HG03025 (cell line): Measurements from ENCODE around the gene VPS18.
A peak's percentile ranks its signal among the peaks of the same experiment; 100 is the strongest.

Source experiments
- ATAC-seq: cut with Tn5 transposase; IDR thresholded peaks from one replicate; pipeline ENCODE4 v1.9.1; 2021; ENCODE audit warnings: mild to moderate bottlenecking, moderate library complexity; ENCODE audit not compliant: unreplicated experiment, low FRiP score

Gene VPS18

DNA sequence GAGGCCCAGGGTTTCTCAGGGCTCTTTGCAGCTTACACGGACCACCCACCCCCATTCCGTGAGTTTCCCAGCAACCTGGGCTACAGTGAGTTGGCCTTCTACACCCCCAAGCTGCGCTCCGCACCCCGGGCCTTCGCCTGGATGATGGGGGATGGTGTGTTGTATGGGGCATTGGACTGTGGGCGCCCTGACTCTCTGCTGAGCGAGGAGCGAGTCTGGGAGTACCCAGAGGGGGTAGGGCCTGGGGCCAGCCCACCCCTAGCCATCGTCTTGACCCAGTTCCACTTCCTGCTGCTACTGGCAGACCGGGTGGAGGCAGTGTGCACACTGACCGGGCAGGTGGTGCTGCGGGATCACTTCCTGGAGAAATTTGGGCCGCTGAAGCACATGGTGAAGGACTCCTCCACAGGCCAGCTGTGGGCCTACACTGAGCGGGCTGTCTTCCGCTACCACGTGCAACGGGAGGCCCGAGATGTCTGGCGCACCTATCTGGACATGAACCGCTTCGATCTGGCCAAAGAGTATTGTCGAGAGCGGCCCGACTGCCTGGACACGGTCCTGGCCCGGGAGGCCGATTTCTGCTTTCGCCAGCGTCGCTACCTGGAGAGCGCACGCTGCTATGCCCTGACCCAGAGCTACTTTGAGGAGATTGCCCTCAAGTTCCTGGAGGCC is 5.4 kb downstream of the VPS18 start:
- no peak for ATAC-seq

DNA sequence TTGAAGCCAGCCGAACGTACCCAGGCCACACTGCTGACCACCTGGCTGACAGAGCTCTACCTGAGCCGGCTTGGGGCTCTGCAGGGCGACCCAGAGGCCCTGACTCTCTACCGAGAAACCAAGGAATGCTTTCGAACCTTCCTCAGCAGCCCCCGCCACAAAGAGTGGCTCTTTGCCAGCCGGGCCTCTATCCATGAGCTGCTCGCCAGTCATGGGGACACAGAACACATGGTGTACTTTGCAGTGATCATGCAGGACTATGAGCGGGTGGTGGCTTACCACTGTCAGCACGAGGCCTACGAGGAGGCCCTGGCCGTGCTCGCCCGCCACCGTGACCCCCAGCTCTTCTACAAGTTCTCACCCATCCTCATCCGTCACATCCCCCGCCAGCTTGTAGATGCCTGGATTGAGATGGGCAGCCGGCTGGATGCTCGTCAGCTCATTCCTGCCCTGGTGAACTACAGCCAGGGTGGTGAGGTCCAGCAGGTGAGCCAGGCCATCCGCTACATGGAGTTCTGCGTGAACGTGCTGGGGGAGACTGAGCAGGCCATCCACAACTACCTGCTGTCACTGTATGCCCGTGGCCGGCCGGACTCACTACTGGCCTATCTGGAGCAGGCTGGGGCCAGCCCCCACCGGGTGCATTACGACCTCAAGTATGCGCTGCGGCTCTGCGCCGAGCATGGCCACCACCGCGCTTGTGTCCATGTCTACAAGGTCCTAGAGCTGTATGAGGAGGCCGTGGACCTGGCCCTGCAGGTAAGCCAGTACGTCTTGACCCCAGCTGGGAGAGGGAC is 6.2 kb downstream of the VPS18 start:
- ATAC-seq, result no peak

DNA sequence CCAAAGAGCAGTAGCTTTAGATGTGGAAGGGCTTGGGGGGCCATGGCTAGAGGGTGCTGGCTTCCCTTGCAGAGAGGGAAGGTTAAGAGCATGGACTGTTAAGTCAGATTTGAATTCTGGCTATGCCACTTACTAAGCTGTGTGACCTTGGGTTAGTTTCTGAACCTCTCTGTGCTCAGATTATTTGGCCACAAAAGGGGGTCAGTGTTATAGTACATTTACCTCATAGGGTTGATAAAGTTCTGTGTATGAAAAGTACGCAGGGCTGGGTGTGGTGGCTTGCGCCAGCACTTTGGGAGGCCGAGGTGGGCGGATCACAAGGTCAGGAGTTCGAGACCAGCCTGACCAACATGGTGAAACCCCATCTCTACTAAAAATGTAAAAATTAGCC is 6.8 kb downstream of the VPS18 start:
- ATAC-seq, result no peak

DNA sequence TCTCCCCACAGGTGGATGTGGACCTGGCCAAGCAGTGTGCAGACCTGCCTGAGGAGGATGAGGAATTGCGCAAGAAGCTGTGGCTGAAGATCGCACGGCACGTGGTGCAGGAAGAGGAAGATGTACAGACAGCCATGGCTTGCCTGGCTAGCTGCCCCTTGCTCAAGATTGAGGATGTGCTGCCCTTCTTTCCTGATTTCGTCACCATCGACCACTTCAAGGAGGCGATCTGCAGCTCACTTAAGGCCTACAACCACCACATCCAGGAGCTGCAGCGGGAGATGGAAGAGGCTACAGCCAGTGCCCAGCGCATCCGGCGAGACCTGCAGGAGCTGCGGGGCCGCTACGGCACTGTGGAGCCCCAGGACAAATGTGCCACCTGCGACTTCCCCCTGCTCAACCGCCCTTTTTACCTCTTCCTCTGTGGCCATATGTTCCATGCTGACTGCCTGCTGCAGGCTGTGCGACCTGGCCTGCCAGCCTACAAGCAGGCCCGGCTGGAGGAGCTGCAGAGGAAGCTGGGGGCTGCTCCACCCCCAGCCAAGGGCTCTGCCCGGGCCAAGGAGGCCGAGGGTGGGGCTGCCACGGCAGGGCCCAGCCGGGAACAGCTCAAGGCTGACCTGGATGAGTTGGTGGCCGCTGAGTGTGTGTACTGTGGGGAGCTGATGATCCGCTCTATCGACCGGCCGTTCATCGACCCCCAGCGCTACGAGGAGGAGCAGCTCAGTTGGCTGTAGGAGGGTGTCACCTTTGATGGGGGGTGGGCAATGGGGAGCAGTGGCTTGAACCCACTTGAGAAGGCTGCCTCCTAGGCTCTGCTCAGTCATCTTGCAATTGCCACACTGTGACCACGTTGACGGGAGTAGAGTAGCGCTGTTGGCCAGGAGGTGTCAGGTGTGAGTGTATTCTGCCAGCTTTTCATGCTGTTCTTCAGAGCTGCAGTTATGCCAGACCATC is 8.6 kb downstream of the VPS18 start:
- no peak for ATAC-seq

DNA sequence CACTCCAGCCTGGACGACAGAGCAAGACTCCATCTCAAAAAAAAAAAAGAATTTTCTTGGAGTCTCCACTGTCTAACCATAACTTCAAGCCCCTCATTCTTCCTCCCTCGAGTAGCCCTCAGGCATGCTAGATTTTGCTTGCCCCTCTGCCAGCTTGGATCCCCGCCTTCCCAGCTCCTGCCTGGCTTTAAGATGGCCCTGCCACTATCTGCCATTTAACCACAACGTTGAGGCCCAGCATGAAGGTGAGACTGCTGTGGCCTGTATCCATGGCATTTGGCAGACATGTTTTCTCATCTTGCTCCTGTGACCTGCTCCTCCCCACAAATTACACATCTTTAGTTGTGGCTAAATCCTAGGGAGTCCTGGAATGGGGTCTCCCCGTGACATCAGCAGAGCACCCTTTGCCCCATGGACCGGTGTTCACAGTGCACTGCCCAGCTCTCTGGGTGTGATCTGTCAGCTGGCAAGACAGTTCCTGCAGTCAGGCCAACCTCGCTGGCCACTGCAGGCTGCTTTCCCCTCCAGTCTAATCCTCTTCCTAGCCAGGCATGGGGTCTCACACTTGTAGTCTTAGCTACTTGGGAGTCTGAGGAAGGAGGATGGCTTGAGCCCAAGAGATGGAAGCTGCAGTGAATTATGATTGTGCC is 10.4 kb downstream of the VPS18 start:
- no peak for ATAC-seq

DNA sequence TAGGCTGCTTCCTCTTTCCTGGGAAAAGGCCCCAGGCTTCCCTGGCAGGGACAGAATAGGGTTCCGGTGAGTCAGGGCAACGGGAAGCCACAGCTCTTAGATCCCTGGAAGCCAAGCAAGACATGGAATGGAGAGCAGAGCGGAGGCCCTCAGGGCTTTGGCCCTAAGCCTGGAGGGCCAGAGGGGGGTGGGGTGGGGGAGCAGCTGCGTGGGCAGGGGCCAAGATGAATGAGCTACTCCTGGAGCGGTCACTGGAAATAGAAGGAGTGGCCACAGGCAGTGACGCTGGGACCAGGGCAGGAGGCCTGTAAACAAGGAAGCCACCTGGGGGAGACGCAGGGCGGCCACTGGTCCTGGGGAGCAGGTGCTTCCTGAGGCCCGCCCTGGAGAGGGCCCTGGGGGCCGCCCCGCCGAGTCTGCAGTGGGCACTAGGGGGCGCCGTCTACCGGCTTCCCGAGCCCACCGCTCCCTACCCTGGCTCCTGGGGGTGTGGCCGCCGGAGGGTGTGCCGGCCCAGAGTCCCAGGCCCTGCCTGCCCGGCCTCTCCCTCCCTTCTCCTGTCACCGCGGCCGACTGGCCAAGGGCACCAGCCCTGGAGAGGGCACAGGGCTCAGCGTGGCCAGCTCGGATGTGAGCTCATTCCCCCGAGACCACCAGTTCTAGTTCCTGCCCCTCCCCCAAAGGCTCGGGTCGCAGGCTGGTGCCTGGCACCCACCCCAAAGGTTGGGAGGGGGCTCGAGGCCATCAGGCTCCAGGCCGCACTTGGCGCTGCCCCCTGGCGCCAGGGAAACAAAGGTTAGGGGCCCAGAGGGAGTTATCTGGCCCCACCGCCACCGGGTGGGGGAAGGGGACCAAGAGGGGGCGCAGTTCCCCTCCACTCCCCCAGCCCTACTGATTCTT is 12.1 kb downstream of the VPS18 start:
- ATAC-seq, result peak; percentile 47

DNA sequence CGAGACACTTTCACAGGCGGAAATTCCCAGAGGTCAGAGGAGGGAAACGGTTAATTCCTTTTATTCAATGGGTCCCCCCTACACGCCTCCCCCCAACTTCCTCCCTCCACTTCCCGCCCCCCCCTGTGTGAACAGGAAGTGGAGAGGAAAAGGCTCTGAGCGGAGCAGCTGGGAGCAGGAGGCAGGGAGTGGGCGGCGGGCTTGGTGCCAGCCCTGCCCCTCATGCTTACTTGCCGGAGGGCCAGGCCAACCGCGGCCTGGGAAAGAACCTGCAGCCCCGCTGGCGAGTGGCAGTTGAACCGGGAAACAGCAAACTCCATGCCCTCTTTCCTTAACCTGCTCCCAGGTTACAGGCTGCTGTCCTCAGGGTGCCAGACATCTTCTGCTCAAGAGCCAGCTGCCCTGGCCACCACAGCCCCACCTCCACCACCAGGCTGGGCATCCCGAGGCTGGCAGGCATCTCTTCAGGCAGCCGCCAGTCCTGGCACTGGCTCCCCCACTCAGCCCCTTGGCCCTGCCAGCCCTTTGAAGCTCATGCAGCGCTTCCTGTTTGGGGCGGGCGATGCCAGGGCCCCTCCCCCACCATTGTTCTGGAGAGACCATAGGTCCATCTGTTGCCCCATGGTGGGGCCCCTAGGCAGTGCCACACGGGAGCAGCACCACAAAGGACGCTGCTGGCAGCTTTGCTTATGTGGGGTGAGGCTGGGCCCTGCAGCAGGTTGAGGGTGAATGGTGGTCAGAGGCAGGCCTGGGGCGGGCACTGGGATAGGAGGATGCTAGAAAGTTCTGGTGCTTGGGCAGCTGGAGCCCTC is 12.9 kb downstream of the VPS18 start:
- ATAC-seq, result no peak

DNA sequence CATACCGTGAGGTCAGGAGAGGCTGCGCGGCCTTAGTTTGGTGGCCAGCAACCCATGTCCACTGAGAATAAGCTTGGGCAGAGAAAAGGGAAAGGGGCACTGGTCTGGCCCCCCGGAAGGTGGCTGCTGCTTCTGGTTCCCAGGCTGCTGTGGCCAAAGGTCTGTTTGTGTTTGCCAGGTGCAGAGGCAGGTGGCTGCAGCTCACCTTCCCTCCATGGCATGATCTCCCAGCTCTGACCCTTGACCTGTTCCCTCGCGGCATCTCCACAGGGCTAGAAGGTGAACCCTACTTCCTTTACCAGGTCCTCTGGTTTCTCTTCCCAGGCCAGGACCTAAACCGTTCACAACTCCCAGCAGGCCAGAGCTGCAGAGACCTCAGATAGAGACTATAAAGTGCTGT is 13.8 kb downstream of the VPS18 start:
- no peak for ATAC-seq

DNA sequence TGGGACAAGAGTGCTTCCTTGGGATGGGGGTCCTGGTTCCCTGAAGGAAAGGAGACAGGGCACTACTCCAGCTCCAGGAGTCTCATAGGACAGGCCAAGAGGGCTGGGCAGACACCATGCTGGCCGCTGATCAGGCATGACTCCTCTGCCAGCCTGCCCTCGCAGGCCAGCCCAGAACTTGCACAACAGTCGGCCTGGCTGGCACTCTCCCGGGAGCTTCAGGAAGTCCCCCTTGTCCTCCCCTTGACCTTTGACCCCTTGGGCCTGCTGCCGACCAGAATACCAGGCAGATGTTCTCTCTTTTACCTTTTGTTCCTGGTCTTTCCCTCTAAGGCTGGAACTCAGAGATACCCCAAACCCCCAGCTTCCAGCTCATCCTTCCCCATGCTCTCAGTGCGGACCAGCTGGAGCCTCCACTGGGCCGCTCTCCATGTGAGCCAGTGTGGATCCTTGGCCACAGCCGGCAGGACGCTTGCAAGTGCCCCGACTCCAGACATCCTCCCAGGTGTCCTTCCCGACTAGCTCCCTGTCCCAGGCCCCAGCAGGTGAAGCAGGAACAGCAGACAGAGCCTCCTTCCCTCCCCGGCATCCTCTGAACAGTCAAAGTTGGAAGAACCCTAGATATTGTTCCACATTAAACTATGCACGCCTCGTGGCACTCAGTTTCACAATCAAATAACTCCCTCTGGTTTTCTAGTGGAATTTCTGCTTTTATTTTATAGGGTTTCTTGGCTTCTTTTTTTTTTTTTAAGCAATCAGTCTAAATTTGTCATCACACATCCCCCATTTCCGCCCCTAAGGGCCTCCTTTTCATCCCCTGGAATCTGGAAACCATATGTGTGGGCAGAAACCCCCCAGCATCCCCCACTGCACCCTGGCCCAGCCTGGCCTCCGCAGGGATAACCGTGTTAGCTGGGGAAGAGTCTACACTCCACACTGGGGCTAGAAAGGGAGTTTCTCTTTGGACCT is 15.7 kb downstream of the VPS18 start:
- ATAC-seq, result no peak

DNA sequence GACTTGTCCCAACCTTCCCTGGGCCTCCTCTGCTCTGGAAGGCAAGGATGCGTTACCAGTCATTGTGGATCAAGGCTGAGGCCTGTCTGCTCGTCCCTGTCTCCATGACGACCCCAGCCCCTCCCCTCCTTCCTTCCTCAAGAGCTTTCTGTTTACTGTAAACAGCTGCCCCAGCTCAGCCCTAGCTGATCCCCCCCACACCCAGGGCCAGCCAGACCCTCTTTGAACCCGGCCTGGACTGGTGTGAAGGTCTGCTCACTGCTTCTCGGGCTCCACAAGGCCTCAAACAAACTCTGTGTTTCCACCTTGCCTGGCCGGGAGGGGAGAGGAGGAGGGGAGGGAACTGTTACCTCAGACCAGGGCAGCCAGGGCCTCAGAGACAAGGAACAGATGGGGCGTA is 16.9 kb downstream of the VPS18 start:
- no peak for ATAC-seq

DNA sequence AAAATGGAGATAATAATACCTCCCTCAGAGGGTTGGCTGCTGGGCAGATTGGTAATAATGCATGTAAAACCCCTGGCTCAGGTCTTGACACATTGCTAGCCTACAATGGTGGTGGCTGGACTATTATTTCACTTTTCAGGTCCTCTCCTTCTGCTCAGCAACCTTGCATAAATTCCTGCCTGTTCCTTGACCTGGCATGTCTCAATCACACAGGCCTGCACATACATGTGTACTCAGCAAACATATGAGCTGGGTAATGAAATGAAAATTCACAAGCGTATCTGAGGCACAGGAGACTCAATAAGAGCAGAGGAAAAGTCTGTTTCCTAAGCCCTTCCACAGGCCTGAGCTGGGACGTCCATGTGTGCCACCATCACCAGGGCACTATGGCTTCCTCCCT is 17.4 kb downstream of the VPS18 start:
- ATAC-seq, result no peak

DNA sequence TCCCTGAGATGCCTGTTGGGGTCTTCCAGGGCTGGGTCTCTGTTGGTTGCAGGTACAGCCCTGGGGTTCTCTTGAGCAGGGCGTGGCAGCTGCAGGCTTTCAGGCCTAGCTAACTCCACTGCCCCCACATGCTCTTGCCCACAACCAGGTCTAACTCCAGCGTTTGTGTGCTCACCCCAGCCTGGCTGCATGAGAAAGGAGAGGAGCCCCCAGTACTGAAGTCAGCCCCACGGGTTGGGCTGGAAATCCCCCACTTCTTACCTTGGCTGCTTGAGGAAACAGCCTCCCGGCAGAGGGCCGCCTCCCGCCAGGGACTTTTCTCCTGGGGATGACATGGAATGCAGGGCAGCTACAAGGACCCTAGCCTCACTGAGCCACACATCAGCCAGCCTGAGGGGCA is 18.2 kb downstream of the VPS18 start:
- ATAC-seq, result no peak

DNA sequence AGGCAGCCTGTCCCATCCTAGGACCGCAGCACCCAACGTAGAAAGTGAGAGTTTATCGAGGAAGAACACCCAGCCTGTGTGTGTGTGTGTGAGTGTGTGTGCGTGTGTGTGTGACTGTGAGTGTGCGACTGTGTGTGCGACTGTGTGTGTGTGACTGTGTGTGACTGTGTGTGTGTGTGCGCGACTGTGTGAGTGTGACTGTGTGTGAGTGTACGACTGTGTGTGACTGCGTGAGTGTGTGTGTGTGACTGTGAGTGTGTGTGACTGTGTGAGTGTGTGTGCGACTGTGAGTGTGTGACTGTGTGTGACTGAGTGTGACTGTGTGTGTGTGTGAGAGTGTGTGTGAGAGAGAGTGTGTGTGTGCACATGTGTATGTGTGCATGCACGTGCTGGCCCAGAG is 19.8 kb downstream of the VPS18 start:
- ATAC-seq, result no peak

DNA sequence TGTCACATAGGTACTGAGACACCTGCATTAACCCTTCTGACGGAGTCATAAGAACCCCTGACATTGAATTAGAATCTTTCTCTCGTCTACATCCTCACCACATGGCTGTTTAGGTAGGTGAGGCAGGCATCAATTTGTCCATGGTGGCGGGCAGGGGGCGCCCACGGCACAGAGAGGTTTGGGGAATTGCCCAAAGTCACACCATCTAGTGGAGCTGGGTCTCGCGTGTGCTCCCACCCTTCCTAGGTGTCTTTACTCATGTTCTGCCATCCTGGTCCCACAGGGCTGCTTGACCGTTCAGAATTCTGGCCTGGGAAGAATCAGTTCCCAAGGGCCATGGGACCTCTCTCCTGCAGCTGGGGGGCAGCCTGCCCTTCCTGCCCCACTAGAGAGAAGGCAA is 20.2 kb downstream of the VPS18 start:
- ATAC-seq, result no peak

DNA sequence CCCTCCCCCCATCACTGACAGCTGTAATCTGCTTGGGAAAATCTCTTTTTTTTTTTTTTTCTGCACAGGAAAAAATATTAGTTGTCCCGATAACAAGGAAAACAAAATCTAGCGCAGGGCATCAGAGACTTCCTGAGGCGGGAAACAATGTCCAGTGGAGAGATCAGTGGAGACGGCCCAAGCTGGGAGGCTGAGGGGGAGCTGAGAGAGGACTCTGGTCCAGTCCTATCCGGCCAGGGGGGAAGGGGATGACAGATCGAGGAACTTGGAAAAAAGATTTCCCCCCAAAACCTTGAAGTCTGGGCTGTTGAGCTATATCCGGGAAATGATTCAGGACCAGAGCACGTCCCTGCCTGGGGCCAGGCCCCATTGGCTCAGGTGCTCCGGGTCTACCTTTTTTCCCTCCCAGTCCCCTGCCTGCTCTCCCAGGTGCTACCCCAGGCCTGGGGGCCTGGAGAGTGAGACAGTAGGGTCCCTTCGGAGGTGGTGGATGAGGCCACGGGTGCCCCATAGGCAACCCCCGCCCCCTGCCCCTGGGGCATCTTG is 20.9 kb downstream of the VPS18 start:
- ATAC-seq, result no peak

DNA sequence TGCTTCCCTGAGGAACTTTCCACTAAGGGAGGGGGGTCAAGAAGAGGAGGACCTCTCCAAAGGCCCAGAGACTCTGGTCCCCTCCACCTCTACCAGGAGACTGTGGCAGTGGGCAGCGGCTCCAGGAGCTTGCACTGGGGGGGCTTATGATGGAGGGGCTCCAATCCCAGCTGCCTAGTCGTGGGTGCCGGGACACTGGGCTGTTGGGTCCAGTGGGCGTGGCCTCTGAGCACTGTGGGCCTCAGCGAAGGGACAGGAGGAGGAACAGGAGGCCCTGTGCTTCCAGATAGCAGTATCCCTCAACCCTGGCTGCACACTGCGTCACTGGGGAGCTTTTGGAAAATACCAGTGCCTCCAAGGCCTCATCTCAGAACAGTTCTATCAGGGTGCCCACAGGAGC is 21.4 kb downstream of the VPS18 start:
- no peak for ATAC-seq

DNA sequence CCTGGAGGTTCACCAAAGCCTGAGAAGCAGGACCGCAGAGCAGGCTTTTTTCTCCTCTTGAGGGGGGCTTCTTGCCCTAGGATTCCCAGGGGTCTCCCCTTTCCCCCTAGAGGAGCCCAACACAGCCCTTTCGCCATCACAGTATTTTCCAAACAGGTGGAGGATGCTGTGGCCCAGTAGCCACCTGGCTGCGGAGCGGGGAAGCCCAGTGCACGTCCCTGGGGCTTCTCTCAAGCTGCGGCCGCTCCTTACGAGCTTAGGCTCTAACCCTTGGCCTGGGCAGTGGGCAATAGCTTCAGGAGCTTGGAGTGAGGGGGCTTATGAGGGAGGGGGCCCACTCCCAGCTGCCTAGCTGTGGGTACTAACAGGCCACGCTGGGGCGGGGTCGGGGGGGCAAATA is 23.3 kb downstream of the VPS18 start:
- no peak for ATAC-seq
